Spleen (tissue), 7 donors: ENCODE measurements around the gene ARHGEF28.

ENCODE experiments used
- CTCF ChIP-seq, 11 experiments: fragments of 200-600 bp in 7 of 11; fragments of 450-650 bp in 4 of 11; sonication (generic) in 4 of 11; IDR thresholded peaks in 8 of 11; conservative IDR thresholded peaks in 3 of 11; 1 replicate in 7 of 11; 2 replicates in 4 of 11; pipeline versions ENCODE4 v1.4.0 to v1.8.0; 2016 to 2021; ENCODE audit warnings: antibody characterized with exemption in 11 of 11, inconsistent platforms in 4 of 11, mild to moderate bottlenecking in 1 of 11
- POLR2AphosphoS5 ChIP-seq, 3 donors: sonication (generic); formaldehyde crosslinking; IDR thresholded peaks; one replicate each; pipeline ENCODE4 v1.5.1; 2017; ENCODE audit warnings: antibody characterized with exemption in 3 of 3
- donor health status: DM: no; HTN: no; CAD: no; lungs with moderate emphysema.
- donor health status: DM: no; HTN: no; CAD: no.
- donor health status: DM: no; HTN: no; CAD: no.

GRCh38 chr5:73719632-73720031 lies 93.6 kb downstream of the ARHGEF28 start:
- TF ChIP-seq CTCF (IDR thresholded peaks at IDR 0.05 in 8 of 11, conservative IDR thresholded peaks at IDR 0.05 in 3 of 11), result no peak
- TF ChIP-seq POLR2AphosphoS5 (IDR thresholded peaks at IDR 0.05), result no peak
